GM18499 (cell line): ENCODE data around the gene C3.
"Not testable (repeated sequence)": the region's sequence is repeated elsewhere in the genome, so short reads cannot be mapped to it uniquely, and the experiment has no call there.

ENCODE experiments used
- ATAC-seq: cut with Tn5 transposase; IDR thresholded peaks from one replicate; pipeline ENCODE4 v1.9.1; 2021; ENCODE audit warnings: moderate number of reproducible peaks; ENCODE audit not compliant: insufficient read depth, unreplicated experiment

The C3 gene

GRCh38 chr19:6748543-6748942 lies 28.1 kb upstream of the C3 start:
- not testable (repeated sequence) for ATAC-seq

DNA sequence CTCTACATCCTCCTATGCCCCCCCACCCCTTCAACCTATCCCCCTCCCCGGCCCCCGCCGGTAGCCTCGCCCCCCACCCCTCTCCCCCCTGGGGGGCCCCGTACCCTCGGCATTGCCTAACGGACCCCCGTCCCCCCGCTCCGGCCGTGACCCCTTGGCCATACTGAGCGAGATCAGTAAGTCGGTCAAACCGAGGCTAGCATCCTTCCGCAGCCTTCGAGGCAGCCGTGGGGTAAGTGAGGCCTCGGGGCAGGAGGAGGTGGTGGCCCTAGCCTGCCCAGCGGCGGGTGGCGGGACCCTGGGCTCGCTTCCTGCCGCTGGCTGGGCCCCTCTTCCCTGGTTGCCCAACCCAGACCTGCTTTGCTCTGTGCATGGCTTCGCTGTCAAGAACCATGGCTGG lies 25.5 kb upstream of the C3 start:
- ATAC-seq = no peak

GRCh38 chr19:6744381-6745301 lies 24.2 kb upstream of the C3 start:
- ATAC-seq = no peak

- no peak for ATAC-seq
Observed at GRCh38 chr19:6743714-6744380, 23.4 kb upstream of the C3 start.

- no peak for ATAC-seq
Observed at GRCh38 chr19:6743066-6743465, 22.6 kb upstream of the C3 start.

GRCh38 chr19:6740589-6741343 lies 20.3 kb upstream of the C3 start:
- ATAC-seq = no peak

- ATAC-seq = no peak
Observed at GRCh38 chr19:6739883-6740588, 19.6 kb upstream of the C3 start.

DNA sequence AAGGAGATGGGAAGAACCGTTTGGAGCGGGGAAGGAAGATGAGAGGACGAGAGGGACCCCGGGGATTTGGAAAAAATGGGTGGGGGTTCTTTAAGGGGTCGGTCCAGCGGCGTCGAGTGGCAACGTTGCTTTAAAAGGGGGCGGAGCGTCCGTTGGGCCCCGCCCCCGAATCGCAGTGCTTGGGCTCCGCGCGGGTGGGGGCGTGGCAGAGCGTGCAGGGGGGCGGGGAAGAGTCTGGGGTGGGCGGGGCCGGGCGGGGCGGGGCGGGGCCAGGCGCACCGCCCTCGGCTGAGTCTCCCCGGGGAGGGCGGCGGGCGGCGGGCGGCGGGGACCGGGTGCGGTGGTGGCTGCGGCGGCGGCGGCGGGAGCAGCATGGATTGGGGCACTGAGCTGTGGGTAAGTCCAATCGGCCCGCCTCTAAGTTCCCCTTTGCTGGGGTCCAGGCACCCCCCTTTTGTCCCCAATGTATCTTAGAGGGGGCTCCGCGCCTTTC lies 19.0 kb upstream of the C3 start, which contains the start of gene TRIP10:
Gene TRIP10, plus strand, starts transcription at position 291 of the 493 bp plus-strand sequence. Its CDS starts 82 bp downstream, at position 373.
- no peak for ATAC-seq

DNA sequence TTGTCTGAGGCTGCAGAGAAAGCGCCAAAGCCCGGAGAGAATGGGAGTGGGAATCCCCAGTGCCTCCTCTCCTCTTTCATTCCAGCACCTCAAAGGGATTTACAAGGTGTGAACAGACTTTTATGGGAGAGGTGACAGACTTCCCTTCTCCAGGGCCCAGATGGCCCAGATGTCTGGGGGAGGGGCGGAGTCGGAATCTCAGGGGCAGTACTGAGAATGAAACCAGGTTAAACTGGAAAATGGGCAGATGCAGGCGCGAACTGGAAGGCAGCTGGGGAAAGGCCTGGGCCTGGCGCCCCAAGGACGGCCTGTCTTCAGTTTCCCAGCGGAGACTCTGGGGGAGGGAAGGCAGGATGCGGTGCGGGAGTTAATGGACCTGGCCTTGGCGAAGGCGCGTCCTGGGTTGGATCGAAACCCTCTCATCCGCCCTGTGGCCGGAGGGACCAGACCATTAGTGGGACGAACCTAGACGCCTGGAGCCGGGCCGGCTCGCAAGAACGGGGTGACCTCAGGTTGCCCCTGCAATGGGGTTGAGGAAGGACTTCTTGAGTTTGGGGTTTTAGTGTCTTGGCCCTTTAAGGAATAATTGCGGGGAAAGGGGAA lies 18.4 kb upstream of the C3 start:
- no peak for ATAC-seq

GRCh38 chr19:6737873-6738786 lies 17.7 kb upstream of the C3 start:
- ATAC-seq = no peak

- ATAC-seq = peak; percentile 56
Observed at GRCh38 chr19:6737284-6737872, 16.9 kb upstream of the C3 start, which contains the start of gene GPR108. Gene GPR108 (minus strand): TSS chr19:6737580. CDS start chr19:6737576, 4 bp downstream.

DNA sequence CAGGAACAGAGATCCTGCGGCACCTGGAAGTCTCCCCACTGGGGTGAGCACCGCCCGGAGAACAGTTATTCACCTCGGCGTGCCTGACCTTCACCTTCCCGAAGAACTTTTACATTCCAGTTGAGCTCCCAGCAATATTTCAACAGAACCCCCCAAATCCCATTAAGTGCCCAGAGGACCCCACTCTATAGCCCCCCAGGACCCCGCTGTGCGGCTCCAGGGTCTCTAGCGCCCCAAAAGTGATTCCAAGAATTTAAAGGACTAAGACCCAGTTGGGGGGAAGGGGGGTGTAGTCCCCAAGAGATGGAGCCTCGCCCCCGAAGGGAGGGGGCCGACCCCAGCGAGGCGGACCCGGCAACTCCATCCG lies 16.4 kb upstream of the C3 start:
- no peak for ATAC-seq

DNA sequence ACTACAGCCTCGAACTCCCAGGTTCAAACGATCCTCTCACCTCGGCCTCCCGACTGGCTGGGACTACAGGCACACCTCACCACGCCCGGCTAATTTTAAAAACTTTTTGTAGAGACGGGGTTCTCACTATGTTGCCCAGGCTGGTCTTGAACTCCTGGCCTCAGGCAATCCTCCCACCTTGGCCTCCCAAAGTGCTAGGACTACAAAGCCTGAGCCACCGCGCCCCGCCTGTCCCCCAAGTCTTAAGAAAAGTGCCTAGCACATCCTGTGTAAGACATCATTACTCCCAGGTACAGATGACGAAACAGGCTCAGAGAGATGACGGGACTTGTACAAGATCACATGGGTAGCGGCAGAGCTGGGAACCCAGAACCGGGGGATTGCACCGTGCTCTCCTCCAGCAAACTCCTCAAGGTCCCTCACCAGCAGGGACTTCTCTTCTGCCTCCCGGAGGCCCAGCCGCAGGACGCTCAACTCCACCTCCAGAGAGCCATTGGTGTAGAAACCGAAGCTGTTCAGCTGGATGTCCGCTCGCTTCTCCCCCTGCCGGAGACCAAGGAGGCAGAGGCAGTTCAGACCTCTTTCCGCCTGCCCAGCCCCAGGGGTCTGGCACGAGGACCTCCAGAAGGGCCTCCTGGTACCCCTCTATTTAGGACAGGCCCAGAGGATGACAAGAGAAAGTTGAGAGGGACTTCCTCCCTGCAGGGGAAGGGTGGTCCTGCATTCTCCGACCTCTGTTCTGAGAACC lies 15.9 kb upstream of the C3 start:
- ATAC-seq = no peak

- ATAC-seq = no peak
Observed at GRCh38 chr19:6735181-6735911, 14.9 kb upstream of the C3 start.

DNA sequence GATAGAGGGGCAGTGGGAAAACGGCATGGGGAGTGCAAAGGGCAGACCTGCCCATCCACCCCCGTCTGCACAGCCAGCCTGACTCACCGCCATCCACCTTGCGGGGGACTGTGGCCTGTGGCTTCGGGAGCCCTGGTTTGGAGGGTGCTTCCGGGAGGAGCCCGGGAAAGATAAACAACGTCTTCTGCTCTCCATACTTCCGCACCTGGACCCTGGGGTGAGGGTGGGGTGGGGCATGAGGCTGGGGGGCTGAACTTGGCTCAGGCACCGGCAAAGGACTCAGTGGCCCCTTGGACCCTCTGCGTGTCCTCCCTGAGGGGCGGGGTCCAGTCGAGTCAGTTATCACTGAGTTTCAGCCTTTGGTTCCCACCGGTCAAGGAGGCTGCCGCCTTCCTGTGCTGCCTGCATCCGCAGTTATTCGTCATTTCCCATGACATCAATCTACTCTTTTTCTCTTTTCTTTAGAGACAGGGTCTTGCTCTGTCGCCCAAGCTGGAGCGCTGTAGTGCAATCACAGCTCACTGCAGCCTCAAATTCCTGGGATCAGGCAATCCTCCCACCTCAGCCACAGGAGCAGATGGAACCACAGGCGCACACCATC lies 13.7 kb upstream of the C3 start:
- ATAC-seq = no peak

GRCh38 chr19:6733338-6734095 lies 13.1 kb upstream of the C3 start:
- ATAC-seq = no peak
